PC-3 (cell line): ENCODE measurements around the gene MROH2A. TPM values are rescaled to one million over a fixed set of nuclear protein-coding genes. Genes with fewer than 3 reads are reported as not detected.

Experiments
- ATAC-seq: fragments of 200-7000 bp; cut with Tn5 transposase; 2 replicates; pipeline ENCODE4 v1.9.1; 2020; ENCODE audit warnings: mild to moderate bottlenecking, moderate library complexity
- BruUV-seq: library from RNA; stranded (reverse); fragments of 400-500 nt; replicated peaks from 2 replicates; lab custom pipeline; 2021; lab: Mats Ljungman, UMichigan
- CTCF ChIA-PET: fragments of 300-600 bp; sonication (Branson Sonifier 250); formaldehyde crosslinking; loops from one replicate; lab custom pipeline; 2022; ENCODE audit warnings: antibody characterized with exemption; lab: Charles Lee
- POLR2A ChIA-PET: fragments of 300-600 bp; sonication (Branson Sonifier 250); formaldehyde crosslinking; loops from one replicate; lab custom pipeline; 2022; ENCODE audit warnings: antibody characterized with exemption; ENCODE audit not compliant: unreplicated experiment; lab: Charles Lee
- DNase-seq: peaks from one replicate; pipeline ENCODE4 v3.0.0-alpha.2; 2015
- H2AFZ ChIP-seq: fragments of 300-600 bp; sonication (generic); 2 replicates; pipeline ENCODE4 v1.6.0; 2016; ENCODE audit warnings: antibody characterized with exemption, low read length
- H3F3A ChIP-seq: fragments of 300-600 bp; sonication (generic); one replicate; pipeline ENCODE4 v1.6.0; 2017; ENCODE audit warnings: antibody characterized with exemption, low read length, control low read depth, mild to moderate bottlenecking; ENCODE audit not compliant: unreplicated experiment
- H3K27ac ChIP-seq: fragments of 300-600 bp; sonication (generic); 2 replicates; pipeline ENCODE4 v1.5.1; 2016; ENCODE audit warnings: mild to moderate bottlenecking, low read length
- H3K27me3 ChIP-seq: fragments of 300-600 bp; sonication (generic); 2 replicates; pipeline ENCODE4 v1.6.1; 2016; ENCODE audit warnings: low read length, mixed read lengths
- H3K36me3 ChIP-seq: fragments of 300-600 bp; sonication (generic); 2 replicates; pipeline ENCODE4 v1.6.1; 2016; ENCODE audit warnings: low read depth, mixed run types, low read length, mixed read lengths
- H3K4me1 ChIP-seq: fragments of 300-600 bp; sonication (generic); 2 replicates; pipeline ENCODE4 v1.5.1; 2016; ENCODE audit warnings: low read length; ENCODE audit not compliant: insufficient read depth
- H3K4me2 ChIP-seq: fragments of 300-600 bp; sonication (generic); 2 replicates; pipeline ENCODE4 v1.6.0; 2016; ENCODE audit warnings: low read length
- H3K4me3 ChIP-seq: fragments of 300-600 bp; sonication (generic); 2 replicates; pipeline ENCODE4 v1.5.1; 2016; ENCODE audit warnings: mild to moderate bottlenecking, low read length, mixed read lengths
- H3K79me2 ChIP-seq: fragments of 300-600 bp; sonication (generic); 2 replicates; pipeline ENCODE4 v1.6.1; 2017; ENCODE audit warnings: low read length, mixed read lengths
- H3K9ac ChIP-seq: fragments of 300-600 bp; sonication (generic); 2 replicates; pipeline ENCODE4 v1.6.0; 2016; ENCODE audit warnings: mild to moderate bottlenecking, low read length
- H3K9me2 ChIP-seq: fragments of 300-600 bp; sonication (generic); replicated peaks from 2 replicates; pipeline ENCODE4 v1.6.1; 2016; ENCODE audit warnings: mixed run types, low read length, mixed read lengths
- H3K9me3 ChIP-seq: fragments of 300-600 bp; sonication (generic); 2 replicates; pipeline ENCODE4 v1.6.1; 2016; ENCODE audit warnings: low read length, mixed read lengths
- H4K20me1 ChIP-seq: fragments of 300-600 bp; sonication (generic); 2 replicates; pipeline ENCODE4 v1.6.1; 2016; ENCODE audit warnings: low read length, mixed read lengths
- EZH2 ChIP-seq: fragments of 300-600 bp; sonication (generic); IDR thresholded peaks from one replicate; pipeline ENCODE4 v1.6.1; 2017; ENCODE audit warnings: antibody characterized with exemption, mild to moderate bottlenecking, low read length; ENCODE audit not compliant: unreplicated experiment
- EZH2phosphoT487 ChIP-seq: fragments of 300-600 bp; sonication (generic); IDR thresholded peaks from 2 replicates; pipeline ENCODE4 v1.6.1; 2018; ENCODE audit warnings: mild to moderate bottlenecking, antibody characterized with exemption, low read length, borderline replicate concordance
- intact Hi-C: fragments of 100-400 bp; cut with micrococcal nuclease; formaldehyde crosslinking; loops from 2 replicates; pipeline ENCODE4 v1.9.0; 2023
- total RNA-seq: library from RNA; depleted of rRNA; stranded (reverse); fragments of >200 nt; gene quantifications from 2 replicates; pipeline ENCODE4 v1.2.3, GENCODE V29; 2014
- TF ChIP-seq, protein P1 (sequence below): fragments of 300-600 bp; sonication (generic); conservative IDR thresholded peaks from 2 replicates; pipeline ENCODE4 v1.5.1; 2017; ENCODE audit warnings: antibody characterized with exemption, low read depth, mild to moderate bottlenecking, low read length

The MROH2A gene
- total RNA-seq, 1 experiment from 2014 or later: not detected

DNA sequence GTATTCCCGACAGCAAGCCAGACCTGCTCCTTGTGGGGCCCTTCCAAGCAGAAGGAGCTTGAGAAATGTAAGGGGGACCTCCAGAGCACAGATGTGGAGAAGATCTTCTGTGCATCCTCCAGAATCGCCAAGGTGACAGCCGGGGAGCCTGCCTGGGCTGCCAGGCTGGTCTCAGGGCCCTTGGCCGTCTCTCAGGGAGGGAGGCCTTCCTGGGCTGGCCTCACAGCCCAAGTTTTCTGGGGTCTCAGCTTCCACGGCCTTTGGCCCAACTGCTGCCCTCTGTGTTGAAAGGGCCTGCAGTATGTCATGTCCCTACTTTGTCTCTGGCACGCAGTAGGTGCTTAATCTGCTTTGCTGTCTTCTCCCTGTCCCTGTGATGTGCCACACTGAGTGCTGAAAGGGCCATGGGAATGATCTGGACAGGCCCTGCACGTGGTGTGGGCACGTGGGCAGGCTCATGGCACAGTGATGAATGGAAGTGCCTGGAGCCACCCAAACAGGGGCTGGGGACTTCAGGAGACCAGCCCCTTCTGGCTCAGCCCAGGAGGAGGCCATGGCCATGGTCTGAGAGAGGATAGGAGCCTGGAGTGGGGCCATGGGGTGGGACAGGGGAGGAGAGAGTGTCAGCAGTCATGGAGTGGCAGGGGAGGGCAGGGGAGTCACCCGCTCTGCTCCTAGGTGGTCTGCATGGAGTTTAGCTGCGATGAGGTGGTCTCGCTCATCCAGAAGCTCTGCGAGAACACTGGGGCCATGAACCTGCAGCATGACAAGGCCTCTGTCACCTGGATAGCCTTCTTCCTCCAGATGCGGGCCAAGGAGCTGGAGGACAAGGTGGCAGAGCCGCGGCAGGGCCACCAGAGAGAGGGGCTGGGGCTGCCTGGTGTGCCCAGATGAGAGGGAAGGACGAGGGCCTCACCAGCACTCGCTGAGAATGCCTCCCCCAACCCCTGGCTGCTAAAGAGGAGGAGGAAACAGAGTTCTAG is 40.8 kb downstream of the MROH2A start:
- H3K4me1 ChIP-seq: no peaks in the 10 kb centered on the region
- H3K9ac ChIP-seq: no peak overlapping the region
- H4K20me1 ChIP-seq: no peaks in the 10 kb centered on the region
- H3K9me3 ChIP-seq: no peaks in the 10 kb centered on the region
- H3K27me3 ChIP-seq: no peaks in the 10 kb centered on the region
- ChIA-PET POLR2A (no interaction called here), CTCF (no interaction called here)
- intact Hi-C loops: no loop called here
- ATAC-seq: no peak
- no peak overlapping the region for H2AFZ ChIP-seq
- no peaks in the 10 kb centered on the region for H3K79me2 ChIP-seq
- BruUV-seq: no TSS peak
- H3K4me3 ChIP-seq: no peak overlapping the region
- no peaks in the 10 kb centered on the region for H3K36me3 ChIP-seq
- H3F3A ChIP-seq: no peaks in the 10 kb centered on the region
- H3K9me2 ChIP-seq: no peaks in the 10 kb centered on the region
- H3K4me2 ChIP-seq: no peak overlapping the region
- TF ChIP-seq EZH2phosphoT487 (no peak), EZH2 (no peak)
- TF ChIP-seq, protein P1, sequence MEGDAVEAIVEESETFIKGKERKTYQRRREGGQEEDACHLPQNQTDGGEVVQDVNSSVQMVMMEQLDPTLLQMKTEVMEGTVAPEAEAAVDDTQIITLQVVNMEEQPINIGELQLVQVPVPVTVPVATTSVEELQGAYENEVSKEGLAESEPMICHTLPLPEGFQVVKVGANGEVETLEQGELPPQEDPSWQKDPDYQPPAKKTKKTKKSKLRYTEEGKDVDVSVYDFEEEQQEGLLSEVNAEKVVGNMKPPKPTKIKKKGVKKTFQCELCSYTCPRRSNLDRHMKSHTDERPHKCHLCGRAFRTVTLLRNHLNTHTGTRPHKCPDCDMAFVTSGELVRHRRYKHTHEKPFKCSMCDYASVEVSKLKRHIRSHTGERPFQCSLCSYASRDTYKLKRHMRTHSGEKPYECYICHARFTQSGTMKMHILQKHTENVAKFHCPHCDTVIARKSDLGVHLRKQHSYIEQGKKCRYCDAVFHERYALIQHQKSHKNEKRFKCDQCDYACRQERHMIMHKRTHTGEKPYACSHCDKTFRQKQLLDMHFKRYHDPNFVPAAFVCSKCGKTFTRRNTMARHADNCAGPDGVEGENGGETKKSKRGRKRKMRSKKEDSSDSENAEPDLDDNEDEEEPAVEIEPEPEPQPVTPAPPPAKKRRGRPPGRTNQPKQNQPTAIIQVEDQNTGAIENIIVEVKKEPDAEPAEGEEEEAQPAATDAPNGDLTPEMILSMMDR: no peak
- DNase-seq: no peak
- no peak overlapping the region for H3K27ac ChIP-seq

DNA sequence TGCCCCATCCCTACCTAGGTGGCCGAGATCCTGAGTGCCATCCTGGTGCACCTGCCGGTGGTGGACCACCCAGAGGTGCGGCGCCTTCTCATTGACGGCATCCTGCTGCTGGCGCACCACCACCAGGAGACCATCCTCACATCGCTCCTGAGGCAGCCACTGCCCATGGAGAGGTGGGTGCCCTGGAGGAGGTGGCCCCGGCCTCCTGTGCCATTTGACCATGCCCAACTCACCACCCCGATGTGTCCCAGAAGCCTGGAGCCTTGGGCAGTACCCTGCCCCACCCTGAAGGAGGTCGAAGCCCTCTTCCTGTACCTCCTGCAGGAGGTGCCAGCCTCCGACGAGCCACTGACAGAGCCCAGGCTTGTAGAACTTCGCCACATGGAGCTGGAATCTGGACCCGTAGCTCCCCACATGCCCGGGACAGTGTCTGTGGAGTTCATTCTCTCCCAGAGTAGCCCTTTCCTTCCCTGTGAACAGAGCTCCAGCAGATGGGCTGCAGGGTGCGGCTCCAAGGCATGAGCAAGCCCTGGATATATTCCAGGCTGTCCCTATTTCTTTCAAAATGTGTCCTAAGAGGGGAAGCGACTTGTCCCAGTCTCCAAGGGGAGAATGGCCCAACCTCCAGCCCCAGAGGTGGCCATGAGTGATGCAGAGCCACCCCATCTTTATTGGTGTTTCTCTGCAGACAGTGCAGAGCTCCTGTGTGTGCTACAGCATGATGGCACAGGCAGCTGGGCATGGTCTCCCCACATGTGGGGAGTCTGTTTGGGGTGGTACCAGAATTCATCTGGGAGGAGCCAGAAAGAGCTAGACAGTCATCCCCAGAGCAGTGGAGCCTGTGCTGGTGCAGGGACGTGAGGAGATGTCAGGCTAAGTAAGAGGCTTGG is 42.0 kb downstream of the MROH2A start:
- Histone ChIP-seq H3K9me3 (no peaks in the 10 kb centered on the region), H3K4me1 (no peaks in the 10 kb centered on the region), H2AFZ (no peak overlapping the region), H3F3A (no peaks in the 10 kb centered on the region), H3K79me2 (no peaks in the 10 kb centered on the region), H3K36me3 (no peaks in the 10 kb centered on the region), H3K27me3 (no peaks in the 10 kb centered on the region), H4K20me1 (no peaks in the 10 kb centered on the region), H3K27ac (no peak overlapping the region), H3K4me3 (no peak overlapping the region), H3K9me2 (no peaks in the 10 kb centered on the region), H3K9ac (no peak overlapping the region), H3K4me2 (no peak overlapping the region)
- ATAC-seq (no peak), DNase-seq (no peak)
- intact Hi-C loops: no loop called here
- no TSS peak for BruUV-seq
- ChIA-PET POLR2A (no interaction called here), CTCF (no interaction called here)
- TF ChIP-seq, protein P1: no peak
- TF ChIP-seq EZH2phosphoT487: no peak
- TF ChIP-seq EZH2: no peak
